ENCODE data around the gene ATG16L2.

GRCh38 chr11:72766152-72766902 lies 47.9 kb upstream of the ATG16L2 start:
- TF ChIP-seq CTCF (IDR thresholded peaks at IDR 0.05): no peak
- TF ChIP-seq POLR2AphosphoS5 (IDR thresholded peaks at IDR 0.05): no peak
- TF ChIP-seq POLR2A (IDR thresholded peaks at IDR 0.05): no peak
